ENCODE data around the gene TRIM29. TPM values are rescaled to one million over a fixed set of nuclear protein-coding genes. Genes with fewer than 3 reads are reported as not detected.

The TRIM29 gene
- total and polyA plus RNA-seq, 2 experiments from 2014 or later: 0.28 TPM; not detected in 1

GRCh38 chr11:120160436-120160835, 22.5 kb upstream of the TRIM29 start:
- peaks cover 8% of the 10 kb centered on the region; the same call in 1 of the 2 replicates for H3K27me3 ChIP-seq (ENCODE audit: insufficient read depth)
- ATAC-seq (no peak), DNase-seq (ENCODE audit: low spot score) (no peak)
- no peaks in the 10 kb centered on the region for H3K9me2 ChIP-seq (ENCODE audit: insufficient read depth)
- Mint-ChIP-seq H3K36me3 (ENCODE audit: low read depth) (no peaks in the 10 kb centered on the region), H3K9me3 (peaks cover 6% of the 10 kb centered on the region; the same call in 2 of the 3 replicates), H3K4me1 (no peaks in the 10 kb centered on the region), H3K27me3 (ENCODE audit: insufficient read depth, low read depth, poor library complexity) (peaks cover 4% of the 10 kb centered on the region), H3K27ac (no peak overlapping the region), H3K4me3 (no peak overlapping the region)
- no peaks in the 10 kb centered on the region for H3K36me3 ChIP-seq (ENCODE audit: insufficient read depth)
- H3K4me2 ChIP-seq: no peak overlapping the region
- H3K79me2 ChIP-seq (replicated peaks; ENCODE audit: insufficient read depth): no peaks in the 10 kb centered on the region
- H2AFZ ChIP-seq: no peak overlapping the region
- no peak overlapping the region for H3K4me3 ChIP-seq
- TF ChIP-seq EZH2phosphoT487 (IDR thresholded peaks at IDR 0.05; ENCODE audit: unreplicated experiment): no peak
- TF ChIP-seq CREB1 (CRISPR knock-in tag; IDR thresholded peaks at IDR 0.05; ENCODE audit: low read depth): no peak
- no peak for TF ChIP-seq ZNF462 (CRISPR knock-in tag; IDR thresholded peaks at IDR 0.05)
- TF ChIP-seq ZNF331 (CRISPR knock-in tag; IDR thresholded peaks at IDR 0.05; ENCODE audit: low read depth): no peak
- no peak for TF ChIP-seq EZH2 (IDR thresholded peaks at IDR 0.05; ENCODE audit: low read depth, unreplicated experiment)
- no peak for TF ChIP-seq POLR2AphosphoS5 (IDR thresholded peaks at IDR 0.05; ENCODE audit: low read depth)
- no peak for TF ChIP-seq NANOG (IDR thresholded peaks at IDR 0.05; ENCODE audit: borderline replicate concordance)
- no peak for TF ChIP-seq CTCF (conservative IDR thresholded peaks at IDR 0.05; ENCODE audit: low read depth in 2 of 2)
- TF ChIP-seq JUNB (IDR thresholded peaks at IDR 0.05; ENCODE audit: unreplicated experiment): no peak
- H3F3A ChIP-seq (replicated peaks; ENCODE audit: low read depth): no peaks in the 10 kb centered on the region
- H4K20me1 ChIP-seq (replicated peaks; ENCODE audit: insufficient read depth): no peaks in the 10 kb centered on the region
- H3K27ac ChIP-seq (ENCODE audit: low read depth): no peak overlapping the region
- no peaks in the 10 kb centered on the region for H3K4me1 ChIP-seq (ENCODE audit: insufficient read depth)
